H1 (cell line): ENCODE measurements around the gene ZNF394. TPM values are rescaled to one million over a fixed set of nuclear protein-coding genes. Genes with fewer than 3 reads are reported as not detected.

Experiments used
- ASH2L ChIP-seq: fragments of 200-600, 300-600 bp; sonication (generic); IDR thresholded peaks from one replicate; pipeline ENCODE4 v1.7.1; 2017; ENCODE audit warnings: low read length
- ATF2 ChIP-seq: IDR thresholded peaks from 2 replicates; pipeline ENCODE4 v1.6.1; 2012; ENCODE audit warnings: low read length, inconsistent platforms
- ATF3 ChIP-seq: IDR thresholded peaks from 2 replicates; pipeline ENCODE4 v1.6.1; 2011; ENCODE audit warnings: low read depth, mild to moderate bottlenecking, low read length; ENCODE audit not compliant: insufficient read depth
- BCL11A ChIP-seq, 2 experiments: IDR thresholded peaks; one replicate each; pipeline ENCODE4 v1.6.1; 2011; ENCODE audit warnings: low read depth in 2 of 2, low read length in 2 of 2, mild to moderate bottlenecking in 2 of 2
- CTBP2 ChIP-seq: IDR thresholded peaks from 2 replicates; pipeline ENCODE4 v1.7.0; 2011; ENCODE audit warnings: borderline replicate concordance, mild to moderate bottlenecking, moderate library complexity, mixed read lengths, low read length; ENCODE audit not compliant: insufficient read depth, insufficient read length
- GTF2F1 ChIP-seq: IDR thresholded peaks from 2 replicates; pipeline ENCODE4 v1.6.1; 2012; ENCODE audit warnings: low read depth, low read length, improper control_type of control experiment, borderline replicate concordance
- HDAC2 ChIP-seq, 2 experiments: fragments of 300-600 bp in 1 of 2; sonication (generic) in 1 of 2; IDR thresholded peaks; 2 replicates each; pipeline ENCODE4 v1.6.1; 2011 to 2012; ENCODE audit warnings: low read depth in 2 of 2, low read length in 2 of 2, mild to moderate bottlenecking in 2 of 2, moderate library complexity in 2 of 2, borderline replicate concordance in 1 of 2, inconsistent platforms in 1 of 2
- KDM1A ChIP-seq: fragments of 200-600, 300-600 bp; sonication (generic); IDR thresholded peaks from 2 replicates; pipeline ENCODE4 v1.7.1; 2016; ENCODE audit warnings: mild to moderate bottlenecking, low read length, borderline replicate concordance
- MAX ChIP-seq: IDR thresholded peaks from 2 replicates; pipeline ENCODE4 v1.6.1; 2012; ENCODE audit warnings: inconsistent platforms
- PHF8 ChIP-seq: fragments of 200-600 bp; sonication (generic); conservative IDR thresholded peaks from 2 replicates; pipeline ENCODE4 v1.7.1; 2012; ENCODE audit warnings: low read depth, mild to moderate bottlenecking, inconsistent platforms, low read length, moderate library complexity
- RBBP5 ChIP-seq: IDR thresholded peaks from 2 replicates; pipeline ENCODE4 v1.7.1; 2012; ENCODE audit warnings: low read depth, mild to moderate bottlenecking, inconsistent platforms, low read length, moderate library complexity, borderline replicate concordance
- RFX5 ChIP-seq: IDR thresholded peaks from 2 replicates; pipeline ENCODE4 v1.6.1; 2011; ENCODE audit warnings: low read depth, low read length, improper control_type of control experiment, borderline replicate concordance
- RNF2 ChIP-seq: fragments of 200-900, 300-1000 bp; sonication (generic); IDR thresholded peaks from 2 replicates; pipeline ENCODE4 v1.7.1; 2016; ENCODE audit warnings: borderline replicate concordance, low read depth, mild to moderate bottlenecking, antibody characterized with exemption, low read length; ENCODE audit not compliant: poor library complexity, severe bottlenecking; ENCODE audit errors: missing control alignments
- SIX5 ChIP-seq: IDR thresholded peaks from 2 replicates; pipeline ENCODE4 v1.6.1; 2011; ENCODE audit warnings: mild to moderate bottlenecking, low read depth, low read length
- SP1 ChIP-seq: IDR thresholded peaks from 2 replicates; pipeline ENCODE4 v1.6.1; 2011; ENCODE audit warnings: low read depth, low read length
- SP2 ChIP-seq: IDR thresholded peaks from 2 replicates; pipeline ENCODE4 v1.6.1; 2012; ENCODE audit warnings: mild to moderate bottlenecking, low read length, inconsistent platforms
- TAF1 ChIP-seq: IDR thresholded peaks from 2 replicates; pipeline ENCODE4 v1.6.1; 2011; ENCODE audit warnings: mild to moderate bottlenecking, low read depth, low read length
- TCF12 ChIP-seq: IDR thresholded peaks from 2 replicates; pipeline ENCODE4 v1.6.1; 2011; ENCODE audit warnings: low read depth, mild to moderate bottlenecking, low read length
- TEAD4 ChIP-seq: IDR thresholded peaks from 2 replicates; pipeline ENCODE4 v1.6.1; 2012; ENCODE audit warnings: low read depth, low read length, inconsistent platforms, mixed read lengths
- YY1 ChIP-seq: IDR thresholded peaks from 2 replicates; pipeline ENCODE4 v1.6.1; 2011; ENCODE audit warnings: low read depth, mild to moderate bottlenecking, low read length
- polyA plus RNA-seq, 7 experiments: library from polyadenylated mRNA; depleted of rRNA in 3 of 7; stranded (reverse) in 5 of 7; unstranded in 2 of 7; fragments of >200 nt in 5 of 7; fragments of 200-250 nt in 2 of 7; gene quantifications; 1 replicate in 5 of 7; 2 replicates in 1 of 7; 4 replicates in 1 of 7; pipeline versions ENCODE4 v1.2.1 to v1.2.3, GENCODE V29; 2011 to 2013; ENCODE audit warnings: missing spikeins in 2 of 7, mixed read lengths in 2 of 7
- total RNA-seq: library from RNA; stranded (reverse); fragmentation: NEBNext Ultra II Directional; extraction: Animal tissue kit (Norgen Biotek cat#: 25700); gene quantifications from 2 replicates; pipeline ENCODE4 v1.2.1, GENCODE V29; 2021

Gene ZNF394
- total and polyA plus RNA-seq, 2 of the 8 experiments (the other 6 are each of a cell fraction or from before 2014, with no cell fraction given) = 6.6 to 19.3 TPM

GRCh38 chr7:99499721-99500636 lies at the start of gene ZNF394 (continued):
- no peak; the same call in 1 of the 2 replicates for TF ChIP-seq MAX
- TF ChIP-seq ATF2 = no peak
- no peak for TF ChIP-seq RNF2
- TF ChIP-seq RBBP5 = peak; percentile 92
- TF ChIP-seq SP1 = 0 out of 2 replicates have a peak, but pooled peaks have one; percentile 23
- no peak for TF ChIP-seq ATF3
- TF ChIP-seq TAF1 = peak; percentile 94
- peak; percentile 77 for TF ChIP-seq ASH2L
- TF ChIP-seq TEAD4 = peak; percentile 2; the same call in 1 of the 2 replicates
- TF ChIP-seq SIX5 = no peak
- no peak for TF ChIP-seq YY1
- TF ChIP-seq HDAC2 (IDR thresholded peaks at IDR 0.05; ENCODE audit: borderline replicate concordance in 1 of 2, low read depth in 2 of 2, low read length in 2 of 2) = no peak
- TF ChIP-seq CTBP2 = no peak
- TF ChIP-seq TCF12 = no peak
- TF ChIP-seq BCL11A (IDR thresholded peaks at IDR 0.05; ENCODE audit: low read depth in 2 of 2, low read length in 2 of 2) = no peak
- peak; percentile 95 for TF ChIP-seq SP2
- TF ChIP-seq PHF8 = peak; percentile 90
- TF ChIP-seq KDM1A = no peak
- TF ChIP-seq RFX5 = no peak
- peak; percentile 46; the same call in 1 of the 2 replicates for TF ChIP-seq GTF2F1
